GM21528 (cell line): Measurements from ENCODE around the gene AIFM2.

ENCODE experiments used
- ATAC-seq: cut with Tn5 transposase; IDR thresholded peaks from one replicate; pipeline ENCODE4 v1.9.1; 2021; ENCODE audit warnings: mild to moderate bottlenecking, moderate library complexity; ENCODE audit not compliant: unreplicated experiment, low FRiP score

The AIFM2 gene

GRCh38 chr10:70146489-70147258 lies 14.0 kb upstream of the AIFM2 start, which contains the start of gene TYSND1:
TYSND1 (minus strand) TSS chr10:70146700; CDS start chr10:70146586, 114 bp downstream.
- peak; percentile 95 for ATAC-seq

- peak; percentile 66 for ATAC-seq
These were observed 13.3 kb upstream of the AIFM2 start for GRCh38 chr10:70145666-70146488.

GRCh38 chr10:70145166-70145665 lies 12.6 kb upstream of the AIFM2 start:
- peak; percentile 6 for ATAC-seq

- no peak for ATAC-seq
These were observed 11.9 kb upstream of the AIFM2 start for GRCh38 chr10:70144372-70145110.

DNA sequence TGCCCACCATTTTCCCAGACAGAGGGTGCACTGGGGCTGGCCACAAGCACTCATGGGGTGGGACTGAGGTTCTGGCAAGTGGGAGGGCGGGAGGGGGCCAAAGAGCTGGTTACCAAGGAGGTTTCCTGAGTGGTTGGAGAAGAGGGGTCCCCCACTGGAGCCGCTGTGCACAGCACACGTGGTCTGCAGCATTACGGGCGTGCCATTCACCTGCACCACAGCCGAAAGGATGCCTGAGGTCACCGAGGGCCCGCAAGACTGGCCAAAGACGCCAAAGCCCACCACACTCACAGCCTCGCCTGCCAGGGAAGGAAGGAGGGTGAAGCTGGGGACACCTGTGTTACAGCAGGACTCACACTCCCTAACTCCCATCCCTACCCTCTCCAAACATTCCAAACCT lies 9.9 kb upstream of the AIFM2 start:
- ATAC-seq, result no peak

DNA sequence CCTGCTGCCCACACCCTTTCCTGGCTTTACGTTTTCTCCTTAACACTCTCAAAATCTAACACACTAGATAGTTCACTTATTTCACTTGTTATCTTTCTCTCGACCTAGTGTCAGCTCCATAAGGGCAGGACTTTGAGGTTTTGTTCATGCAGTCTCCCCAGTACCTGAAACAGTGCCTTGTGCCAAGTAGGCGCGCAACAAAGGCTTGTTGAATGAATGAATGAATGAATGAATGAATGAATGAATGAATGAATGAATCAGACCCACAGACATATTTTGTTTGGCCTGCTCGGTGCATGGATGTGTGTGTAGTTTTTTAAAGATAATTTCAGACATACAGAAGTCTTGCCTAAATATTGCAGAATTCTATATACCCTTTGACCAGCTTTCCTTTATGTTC lies 7.7 kb upstream of the AIFM2 start:
- ATAC-seq, result no peak

GRCh38 chr10:70139997-70140250 lies 7.3 kb upstream of the AIFM2 start:
- ATAC-seq, result no peak

- no peak for ATAC-seq
These were observed 6.7 kb upstream of the AIFM2 start for GRCh38 chr10:70139151-70139996.

- no peak for ATAC-seq
These were observed 5.6 kb upstream of the AIFM2 start for GRCh38 chr10:70137927-70138883.

- no peak for ATAC-seq
These were observed 4.5 kb upstream of the AIFM2 start for GRCh38 chr10:70137135-70137534.

GRCh38 chr10:70135684-70136083 lies 3.1 kb upstream of the AIFM2 start:
- no peak for ATAC-seq

DNA sequence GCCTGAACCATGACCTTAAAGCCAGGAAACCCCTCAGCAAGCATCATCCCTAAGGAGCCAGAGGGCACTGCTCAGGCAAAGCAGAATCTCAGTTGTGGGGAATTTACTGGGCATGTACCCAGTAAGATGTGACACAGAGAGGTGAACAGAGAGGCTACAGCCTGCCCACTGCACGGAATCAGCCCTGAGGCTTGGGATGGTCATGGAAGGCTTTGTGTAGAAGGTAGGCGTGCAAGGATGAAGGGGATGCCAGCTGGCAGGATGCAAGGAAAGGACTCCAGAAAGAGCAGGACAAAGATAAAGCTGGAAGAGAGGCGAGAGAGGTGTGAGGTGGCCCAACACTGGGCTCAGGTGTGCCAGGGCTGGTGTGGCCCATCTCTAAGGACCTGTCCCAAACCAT lies 2.4 kb upstream of the AIFM2 start:
- no peak for ATAC-seq

GRCh38 chr10:70131560-70131937 lies 1.1 kb downstream of the AIFM2 start:
- ATAC-seq, result no peak

DNA sequence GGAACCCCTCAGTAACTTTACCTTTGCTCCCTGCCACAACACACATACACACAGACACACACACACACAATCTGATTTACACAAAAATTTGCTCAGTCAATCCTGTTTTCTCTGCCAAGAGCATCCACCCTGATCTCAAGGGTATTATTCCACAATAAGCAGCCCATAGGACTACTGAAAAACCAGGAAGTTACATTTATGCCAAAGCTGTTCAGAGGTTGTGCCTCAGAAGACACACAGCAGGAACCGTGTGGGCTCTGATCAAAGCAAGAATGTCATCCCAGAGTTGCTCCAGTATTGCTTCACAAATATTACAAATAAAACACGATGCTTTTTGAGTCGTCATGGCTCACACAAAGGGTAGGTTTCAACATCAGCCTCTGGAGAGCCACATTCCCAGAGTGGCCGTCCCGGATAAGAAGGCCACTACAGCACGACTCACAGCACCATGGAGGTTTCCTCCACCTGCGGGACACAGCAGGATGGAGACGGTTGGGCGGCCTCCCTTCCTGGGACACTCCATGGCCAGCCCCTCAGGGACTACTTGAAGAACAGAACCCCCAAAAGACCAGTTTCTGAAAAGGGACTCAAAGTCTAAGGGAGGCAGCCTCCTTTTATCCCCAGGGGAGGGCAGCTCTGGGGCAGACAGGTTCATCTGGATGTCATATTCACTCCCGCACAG lies 1.6 kb downstream of the AIFM2 start:
- no peak for ATAC-seq

DNA sequence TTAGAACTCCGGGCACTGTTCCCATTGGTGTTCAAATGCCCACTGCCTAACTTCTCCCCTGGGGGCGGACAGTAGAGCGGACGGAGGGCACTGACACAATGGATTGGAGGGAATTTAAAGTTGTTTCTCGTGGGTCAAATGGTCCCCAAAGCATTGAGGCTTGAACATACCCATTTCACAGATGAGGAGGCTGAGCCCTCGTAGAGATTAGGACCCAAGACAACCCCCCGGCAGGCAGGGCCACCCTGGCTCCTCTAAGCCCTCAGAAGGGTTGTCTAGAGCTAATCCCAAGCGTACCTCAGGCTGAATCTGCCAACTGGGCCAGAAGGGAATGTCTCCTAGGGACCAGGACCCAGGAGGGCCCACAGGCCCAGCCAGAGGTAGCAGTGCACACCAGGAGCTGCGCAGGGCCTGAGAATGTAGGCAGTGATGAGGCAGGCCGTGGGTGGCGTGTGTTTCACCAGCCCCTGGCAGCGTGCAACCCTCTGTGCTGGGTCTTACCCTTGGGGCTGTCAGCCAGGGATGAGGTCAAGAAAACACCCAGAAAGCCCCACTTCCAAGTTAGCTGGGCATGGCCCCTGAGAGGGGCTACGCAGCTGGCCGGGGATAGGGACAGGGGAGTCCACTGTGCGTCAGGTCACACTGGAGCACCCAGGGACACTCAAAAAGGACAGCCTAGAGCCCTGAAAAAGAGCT lies 5.8 kb downstream of the AIFM2 start:
- no peak for ATAC-seq

- ATAC-seq, result no peak
These were observed 6.6 kb downstream of the AIFM2 start for GRCh38 chr10:70125918-70126552.

DNA sequence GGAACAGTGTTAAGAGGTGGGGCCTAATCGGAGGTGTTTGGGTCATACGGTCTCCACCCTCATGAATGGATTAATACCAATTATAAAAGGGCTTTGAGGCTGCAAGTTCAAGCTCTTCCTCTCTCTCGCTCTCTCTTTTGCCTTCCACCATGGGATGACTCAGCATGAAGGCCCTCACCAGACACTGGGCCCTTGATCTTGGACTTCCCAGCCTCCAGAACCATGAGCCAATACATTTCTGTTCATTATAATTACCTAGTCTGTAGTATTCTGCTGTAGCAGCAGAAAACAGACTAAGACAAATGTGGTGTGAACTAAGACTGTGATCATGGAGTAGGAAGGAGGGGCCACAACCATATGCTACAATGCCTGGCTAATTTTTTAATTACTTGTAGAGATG lies 7.7 kb downstream of the AIFM2 start:
- no peak for ATAC-seq

DNA sequence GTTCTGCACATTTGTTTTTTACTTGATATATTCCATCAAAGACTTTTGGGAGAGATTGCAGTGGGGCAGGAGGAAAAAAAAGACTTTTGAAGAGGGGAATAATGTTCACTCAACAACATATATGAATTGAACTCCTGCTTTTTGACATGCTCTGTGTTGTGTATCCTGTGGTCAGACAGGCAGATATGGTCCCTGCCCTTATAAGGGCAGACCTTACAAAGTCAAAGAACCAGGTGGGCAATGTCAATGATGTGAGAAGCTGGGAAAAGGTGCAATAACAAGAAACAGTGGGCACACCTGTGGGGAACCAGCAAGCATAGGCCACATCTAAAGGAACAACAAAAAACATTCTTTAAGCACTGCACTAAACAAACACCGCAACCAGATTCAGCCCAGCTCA lies 8.2 kb downstream of the AIFM2 start:
- ATAC-seq, result no peak
